ENCODE data around the gene HSPA12A. TPM values are rescaled to one million over a fixed set of nuclear protein-coding genes. Genes with fewer than 3 reads are reported as not detected.

Gene HSPA12A
- polyA plus RNA-seq, 2 of the 4 experiments (the other 2 are of a cell fraction) = 16.9 to 17.0 TPM

DNA sequence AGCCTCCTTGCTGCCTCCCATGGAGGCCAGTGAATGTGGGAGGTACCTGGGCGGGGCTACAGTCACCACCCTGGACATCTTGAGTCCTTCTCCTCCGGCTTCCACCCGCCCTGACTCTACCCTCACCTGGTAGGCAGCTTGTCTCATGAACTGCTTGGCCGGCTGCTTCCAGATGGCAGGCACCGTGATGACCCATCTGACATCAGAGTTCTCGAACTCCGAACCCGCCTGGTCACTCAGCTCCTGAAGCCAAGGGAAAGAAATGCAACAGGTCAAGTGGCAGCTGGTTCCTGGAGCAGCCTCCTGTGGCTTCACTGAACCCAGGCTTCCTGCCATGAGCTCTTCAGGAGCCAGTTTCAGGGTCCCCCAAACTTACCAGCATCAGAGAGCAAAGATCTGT is 50.1 kb downstream of the HSPA12A start:
- Histone ChIP-seq H3K4me1 (no peaks in the 10 kb centered on the region), H3K4me3 (no peak overlapping the region), H3K9me3 (no peaks in the 10 kb centered on the region), H3K4me2 (no peak overlapping the region), H3K27ac (no peak overlapping the region)
- FAIRE-seq (no peak), DNase-seq (ENCODE audit: low read depth in 1 of 2, low spot score in 1 of 2) (no peak), ATAC-seq (no peak)
- no peak for TF ChIP-seq NFE2L2 (conservative IDR thresholded peaks at IDR 0.05; ENCODE audit: low read length)
- no peak for TF ChIP-seq GATA3 (IDR thresholded peaks at IDR 0.05; ENCODE audit: borderline replicate concordance)
- no peak for TF ChIP-seq ZSCAN20 (CRISPR knock-in tag; IDR thresholded peaks at IDR 0.05)
- no peak for TF ChIP-seq ZC3H11A (IDR thresholded peaks at IDR 0.05)
- TF ChIP-seq HOXB13 (CRISPR knock-in tag; IDR thresholded peaks at IDR 0.05; ENCODE audit: low read depth) = no peak
- TF ChIP-seq, protein P1, sequence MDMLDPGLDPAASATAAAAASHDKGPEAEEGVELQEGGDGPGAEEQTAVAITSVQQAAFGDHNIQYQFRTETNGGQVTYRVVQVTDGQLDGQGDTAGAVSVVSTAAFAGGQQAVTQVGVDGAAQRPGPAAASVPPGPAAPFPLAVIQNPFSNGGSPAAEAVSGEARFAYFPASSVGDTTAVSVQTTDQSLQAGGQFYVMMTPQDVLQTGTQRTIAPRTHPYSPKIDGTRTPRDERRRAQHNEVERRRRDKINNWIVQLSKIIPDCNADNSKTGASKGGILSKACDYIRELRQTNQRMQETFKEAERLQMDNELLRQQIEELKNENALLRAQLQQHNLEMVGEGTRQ (IDR thresholded peaks at IDR 0.05) = no peak
- TF ChIP-seq FOSL2 (IDR thresholded peaks at IDR 0.05) = no peak
- no peak for TF ChIP-seq FOSL2 (CRISPR knock-in tag; IDR thresholded peaks at IDR 0.05)
- no peak for TF ChIP-seq MAFK (IDR thresholded peaks at IDR 0.05; ENCODE audit: partially characterized antibody)
- TF ChIP-seq PHF8 (IDR thresholded peaks at IDR 0.05; ENCODE audit: borderline replicate concordance, low read depth) = no peak
- no peak for TF ChIP-seq ZFP36 (IDR thresholded peaks at IDR 0.05; ENCODE audit: borderline replicate concordance, partially characterized antibody)
- TF ChIP-seq RARB (CRISPR knock-in tag; IDR thresholded peaks at IDR 0.05) = no peak
- TF ChIP-seq RFX5 (IDR thresholded peaks at IDR 0.05) = no peak
- TF ChIP-seq NPAS2 (CRISPR knock-in tag; IDR thresholded peaks at IDR 0.05; ENCODE audit: borderline replicate concordance) = no peak
- POLR2A ChIA-PET = interaction anchor here (0.5 kb wide), 1 partner anchor 50 kb away, joined by 4 read pairs; the partner anchor contains the start of gene HSPA12A
- CTCF ChIA-PET = interaction anchor here (0.6 to 5.0 kb wide), 4 partner anchors 9 to 109 kb away, joined by 3 to 36 read pairs (median 17); no protein-coding TSS in a partner anchor
- WGBS (ENCODE audit: missing lambda C conversion rate) = 98% methylated on average over 7 of the region's 8 CpGs

DNA sequence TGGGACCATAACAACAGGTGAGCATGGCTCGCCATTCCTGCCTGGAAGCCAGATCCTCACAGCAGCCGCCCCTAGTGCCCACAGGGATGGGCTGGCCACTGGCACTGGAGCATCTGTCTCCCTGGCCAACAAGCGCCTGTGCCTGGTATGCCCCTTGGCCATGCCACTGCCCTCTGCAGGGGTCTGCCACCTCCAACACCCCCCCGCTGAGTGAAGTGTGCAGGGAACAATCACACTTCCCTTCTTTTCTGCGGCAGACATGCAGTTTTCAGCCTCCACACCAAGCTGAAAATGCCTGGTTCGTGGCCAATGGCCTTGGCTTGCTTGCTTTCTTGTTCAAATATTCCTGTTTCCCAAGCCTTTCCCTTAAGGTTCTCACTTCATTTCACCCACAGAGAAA is 50.7 kb downstream of the HSPA12A start:
- ATAC-seq (no peak), DNase-seq (ENCODE audit: low read depth in 1 of 2, low spot score in 1 of 2) (no peak), FAIRE-seq (no peak)
- H3K4me3 ChIP-seq = no peak overlapping the region
- no peak overlapping the region for H3K27ac ChIP-seq
- TF ChIP-seq ZC3H11A (IDR thresholded peaks at IDR 0.05) (no peak), ESRRA (IDR thresholded peaks at IDR 0.05; ENCODE audit: borderline replicate concordance, low read length) (no peak), FOSB (CRISPR knock-in tag; IDR thresholded peaks at IDR 0.05) (no peak), PHF8 (IDR thresholded peaks at IDR 0.05; ENCODE audit: borderline replicate concordance, low read depth) (no peak), MAFK (IDR thresholded peaks at IDR 0.05; ENCODE audit: partially characterized antibody) (no peak)
- H3K4me1 ChIP-seq = no peaks in the 10 kb centered on the region
- 79% methylated on average over 6 of the region's 6 CpGs for WGBS (ENCODE audit: missing lambda C conversion rate)
- no peak overlapping the region for H3K4me2 ChIP-seq
- no peaks in the 10 kb centered on the region for H3K9me3 ChIP-seq
- CTCF ChIA-PET = interaction anchor here (0.6 to 5.0 kb wide), 6 partner anchors 8 to 110 kb away, joined by 3 to 36 read pairs (median 4); no protein-coding TSS in a partner anchor
- POLR2A ChIA-PET = no interaction called here

DNA sequence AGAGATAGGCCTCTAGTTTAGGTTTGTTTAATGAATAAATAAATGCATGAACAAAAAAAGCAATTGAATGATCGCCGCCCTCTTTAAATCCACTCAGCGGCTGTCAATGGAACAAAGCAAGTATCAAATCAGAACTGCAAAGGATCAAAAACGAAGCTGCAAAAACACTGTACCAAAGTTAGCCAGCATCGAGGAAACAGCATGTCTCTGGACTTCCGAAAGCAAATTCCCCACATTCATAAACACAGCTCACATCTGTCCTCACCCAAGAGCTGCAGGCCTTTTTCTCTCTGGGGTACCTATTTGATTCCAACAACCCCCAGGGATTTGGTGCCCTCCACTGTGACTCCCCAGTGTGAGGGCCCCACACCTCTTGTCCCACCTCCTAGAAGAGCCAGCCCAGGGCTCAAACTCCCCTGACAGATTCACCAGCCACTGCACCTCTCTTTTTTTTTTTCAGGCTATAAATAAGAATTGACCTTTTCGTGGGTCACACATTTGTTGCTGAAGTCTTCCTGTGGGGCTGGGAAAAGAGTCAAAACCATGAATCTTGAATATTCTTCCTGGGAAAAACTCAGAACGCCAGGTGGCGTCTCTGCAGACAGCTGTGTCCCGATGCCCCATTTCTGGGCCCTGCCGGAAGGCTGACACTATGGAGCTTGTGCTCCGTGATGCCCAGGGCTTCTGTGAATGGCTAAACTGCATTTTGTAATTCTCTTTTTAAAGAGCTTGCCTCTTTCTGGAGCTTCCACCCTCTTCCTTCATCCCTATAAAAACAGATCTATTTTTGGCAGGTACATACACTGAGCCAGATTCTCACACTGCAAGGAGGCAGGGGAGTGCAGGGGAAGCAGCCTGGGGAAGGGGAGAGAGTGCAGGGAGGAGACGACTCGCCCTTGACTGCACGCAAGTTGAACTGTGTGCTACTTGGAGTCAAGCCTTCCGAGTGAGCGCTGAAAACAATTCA is 51.7 kb downstream of the HSPA12A start:
- DNase-seq (ENCODE audit: low read depth in 1 of 2, low spot score in 1 of 2) (no peak), FAIRE-seq (no peak), ATAC-seq (peak in 1 of 2 experiments; percentile 53; a peak in 2 of 6 replicates)
- H3K4me3 ChIP-seq = no peak overlapping the region
- CTCF ChIA-PET = interaction anchor here (0.9 to 5.0 kb wide), 8 partner anchors 8 to 484 kb away, joined by 3 to 36 read pairs (median 3); no protein-coding TSS in a partner anchor
- POLR2A ChIA-PET = no interaction called here
- H3K4me2 ChIP-seq = no peak overlapping the region
- WGBS (ENCODE audit: missing lambda C conversion rate) = 82% methylated on average over 17 of the region's 17 CpGs
- H3K27ac ChIP-seq = no peak overlapping the region
- H3K9me3 ChIP-seq = no peaks in the 10 kb centered on the region
- H3K4me1 ChIP-seq = no peaks in the 10 kb centered on the region
- no peak for TF ChIP-seq CBX8 (IDR thresholded peaks at IDR 0.05)
- peak; percentile 35; the same call in 1 of the 3 replicates for TF ChIP-seq SMC3 (IDR thresholded peaks at IDR 0.05)
- TF ChIP-seq RAD21 (conservative IDR thresholded peaks at IDR 0.05 in 1 of 2, IDR thresholded peaks at IDR 0.05 in 1 of 2) = peak; percentile 21 to 22; a peak in 1 of 5 replicates
- TF ChIP-seq, protein P2, sequence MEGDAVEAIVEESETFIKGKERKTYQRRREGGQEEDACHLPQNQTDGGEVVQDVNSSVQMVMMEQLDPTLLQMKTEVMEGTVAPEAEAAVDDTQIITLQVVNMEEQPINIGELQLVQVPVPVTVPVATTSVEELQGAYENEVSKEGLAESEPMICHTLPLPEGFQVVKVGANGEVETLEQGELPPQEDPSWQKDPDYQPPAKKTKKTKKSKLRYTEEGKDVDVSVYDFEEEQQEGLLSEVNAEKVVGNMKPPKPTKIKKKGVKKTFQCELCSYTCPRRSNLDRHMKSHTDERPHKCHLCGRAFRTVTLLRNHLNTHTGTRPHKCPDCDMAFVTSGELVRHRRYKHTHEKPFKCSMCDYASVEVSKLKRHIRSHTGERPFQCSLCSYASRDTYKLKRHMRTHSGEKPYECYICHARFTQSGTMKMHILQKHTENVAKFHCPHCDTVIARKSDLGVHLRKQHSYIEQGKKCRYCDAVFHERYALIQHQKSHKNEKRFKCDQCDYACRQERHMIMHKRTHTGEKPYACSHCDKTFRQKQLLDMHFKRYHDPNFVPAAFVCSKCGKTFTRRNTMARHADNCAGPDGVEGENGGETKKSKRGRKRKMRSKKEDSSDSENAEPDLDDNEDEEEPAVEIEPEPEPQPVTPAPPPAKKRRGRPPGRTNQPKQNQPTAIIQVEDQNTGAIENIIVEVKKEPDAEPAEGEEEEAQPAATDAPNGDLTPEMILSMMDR (IDR thresholded peaks at IDR 0.05) = peak; percentile 2; the same call in 1 of the 3 replicates
- TF ChIP-seq MAFK (IDR thresholded peaks at IDR 0.05; ENCODE audit: partially characterized antibody) = no peak
- no peak for TF ChIP-seq NPAS2 (CRISPR knock-in tag; IDR thresholded peaks at IDR 0.05; ENCODE audit: borderline replicate concordance)
